Motor neuron (in vitro differentiated cells): ENCODE data around the gene AMER3. TPM values are rescaled to one million over a fixed set of nuclear protein-coding genes. Genes with fewer than 3 reads are reported as not detected.

Source experiments
- total RNA-seq, 8 experiments: library from RNA; unstranded; fragments of 300-600 nt; gene quantifications; 2 replicates each; pipeline versions ENCODE4 v1.2.3 to v1.2.4, GENCODE V29; 2022

AMER3 gene
- total RNA-seq, 8 experiments from 2014 or later = 0.09 to 11.3 (median 8.3) TPM

Other genes with a start within 250 kb of the AMER3 start
- 1 to 10 TPM in 1 of 8 experiments, under 1 TPM in 7; 0.08 to 2.7 (median 0.11) TPM for gene POTEI, start 246.2 kb upstream of the AMER3 start, total RNA-seq
- gene CFC1B, start 234.3 kb upstream of the AMER3 start, total RNA-seq = 1 to 10 TPM in 1 of 8 experiments, not detected in 7; 2.3 TPM
- 10 to 100 TPM in 1 of 8 experiments, 1 to 10 TPM in 3, under 1 TPM in 3, not detected in 1; 0.38 to 99.9 (median 2.6) TPM for gene CFC1, start 156.0 kb upstream of the AMER3 start, total RNA-seq
- under 1 TPM in 3 of 8 experiments, not detected in 5; 0.14 to 0.50 (median 0.20) TPM for gene POTEJ, start 144.1 kb upstream of the AMER3 start, total RNA-seq
- gene GPR148, start 26.5 kb upstream of the AMER3 start, total RNA-seq = under 1 TPM in 6 of 8 experiments, not detected in 2; 0.16 to 0.66 (median 0.30) TPM
- 10 to 100 TPM in 6 of 8 experiments, 1 to 10 TPM in 2; 3.8 to 36.9 (median 15.2) TPM for gene ARHGEF4, start 81.4 kb downstream of the AMER3 start, total RNA-seq